Keratinocyte (primary cell): ENCODE results near the gene SARS2.

Source experiments
- CTCF ChIP-seq, 3 experiments: IDR thresholded peaks in 1 of 3; conservative IDR thresholded peaks in 1 of 3; optimal IDR thresholded peaks in 1 of 3; 2 replicates in 2 of 3; 3 replicates in 1 of 3; pipeline versions ENCODE3 to v1.5.1; 2011; ENCODE audit warnings: low read length in 3 of 3, mild to moderate bottlenecking in 3 of 3, moderate library complexity in 2 of 3, control low read depth in 1 of 3, inconsistent platforms in 1 of 3; ENCODE audit not compliant: insufficient read depth in 2 of 3; ENCODE audit errors: extremely low read depth in 1 of 3
- EZH2 ChIP-seq: IDR thresholded peaks from one replicate; pipeline ENCODE4 v1.6.1; 2012; ENCODE audit warnings: inconsistent platforms, mild to moderate bottlenecking, low read length, moderate library complexity

GRCh38 chr19:38901683-38902082, 28.9 kb downstream of the SARS2 start:
- no peak for TF ChIP-seq CTCF (optimal IDR thresholded peaks at IDR 0.05 in 1 of 3, IDR thresholded peaks at IDR 0.05 in 1 of 3, conservative IDR thresholded peaks at IDR 0.05 in 1 of 3; ENCODE audit: extremely low read depth in 1 of 3, insufficient read depth in 2 of 3, low read length in 3 of 3)
- TF ChIP-seq EZH2: no peak
